ENCODE results near the gene MACROD1.

MACROD1 gene

DNA sequence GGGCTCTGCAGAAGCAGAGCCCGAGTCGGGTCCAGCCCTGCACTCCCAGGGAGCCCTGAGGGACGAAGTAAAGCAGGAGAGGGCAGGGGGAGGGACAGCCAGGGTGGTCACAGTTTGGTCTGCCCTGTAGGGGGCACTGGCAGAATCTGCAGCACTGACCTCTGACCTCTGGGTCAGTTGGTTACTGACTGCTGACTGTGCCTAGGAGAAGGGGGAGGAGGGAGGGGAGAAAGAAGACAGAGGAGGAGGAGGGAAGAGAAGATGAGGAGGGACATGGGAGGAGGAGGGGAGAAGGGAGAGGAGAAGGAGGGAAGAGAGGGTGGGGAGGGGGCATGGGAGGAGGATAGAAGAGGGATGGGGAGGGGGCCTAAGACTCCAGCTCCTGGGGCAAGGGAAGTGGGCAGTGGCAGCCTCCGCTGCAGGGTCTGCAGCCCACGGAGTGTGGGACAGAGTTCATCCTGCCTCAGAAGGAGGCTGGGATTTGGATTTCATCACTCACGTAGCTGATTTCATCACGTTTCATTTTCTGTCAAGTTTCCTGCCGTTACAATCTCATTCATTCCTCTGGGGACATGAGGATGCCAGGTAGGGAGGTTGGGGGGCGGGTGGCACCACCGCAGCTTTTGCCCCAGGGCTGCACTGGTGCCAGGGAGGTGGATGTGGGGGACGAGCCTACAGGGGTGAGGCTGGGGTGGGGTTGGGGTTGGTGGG is 75.0 kb downstream of the MACROD1 start:
- no peak for DNase-seq (ENCODE audit: low read depth)

DNA sequence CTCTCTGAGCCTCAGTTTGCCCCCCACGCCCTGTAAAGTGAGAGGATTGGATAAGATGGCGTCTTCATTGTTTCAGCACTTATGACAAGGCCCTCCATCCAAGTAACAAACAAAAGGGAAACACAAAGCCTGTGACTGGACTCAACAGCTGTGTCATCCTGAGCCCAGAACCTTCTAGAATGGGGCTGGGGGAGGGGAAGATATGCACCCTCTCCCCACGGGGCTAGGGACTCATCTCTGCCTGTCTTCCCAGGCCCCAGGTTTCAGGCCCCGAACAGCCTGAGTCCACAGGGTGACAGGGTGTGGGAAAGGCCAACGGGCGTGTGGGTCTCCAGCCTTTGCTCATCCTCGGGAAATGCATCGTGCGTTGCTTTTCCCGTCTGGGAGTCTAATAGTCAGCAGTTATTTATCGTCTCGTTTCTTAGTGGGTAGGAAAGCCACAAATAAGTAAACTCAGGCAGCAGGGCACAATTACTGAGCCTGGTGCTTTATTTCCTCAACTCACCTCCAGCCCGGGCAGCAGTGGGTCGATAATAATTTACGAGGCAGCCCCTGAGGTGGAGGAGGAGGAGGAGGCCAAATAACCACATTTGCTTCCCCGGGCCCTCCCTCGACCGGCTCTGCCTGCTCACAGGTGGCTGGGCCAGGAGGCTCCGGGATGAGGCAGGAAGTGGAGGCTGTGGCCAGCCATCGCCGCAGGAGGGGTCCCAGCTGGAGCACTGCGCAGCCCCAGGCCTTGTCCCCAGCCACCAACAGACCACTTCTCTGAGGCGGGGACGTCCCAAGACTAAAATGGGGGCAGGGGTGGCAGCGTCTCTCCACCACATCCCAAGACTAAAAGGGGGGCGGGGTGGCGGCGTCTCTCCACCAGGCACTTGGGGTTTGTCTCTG is 75.8 kb downstream of the MACROD1 start:
- no peak for DNase-seq (ENCODE audit: low read depth)

DNA sequence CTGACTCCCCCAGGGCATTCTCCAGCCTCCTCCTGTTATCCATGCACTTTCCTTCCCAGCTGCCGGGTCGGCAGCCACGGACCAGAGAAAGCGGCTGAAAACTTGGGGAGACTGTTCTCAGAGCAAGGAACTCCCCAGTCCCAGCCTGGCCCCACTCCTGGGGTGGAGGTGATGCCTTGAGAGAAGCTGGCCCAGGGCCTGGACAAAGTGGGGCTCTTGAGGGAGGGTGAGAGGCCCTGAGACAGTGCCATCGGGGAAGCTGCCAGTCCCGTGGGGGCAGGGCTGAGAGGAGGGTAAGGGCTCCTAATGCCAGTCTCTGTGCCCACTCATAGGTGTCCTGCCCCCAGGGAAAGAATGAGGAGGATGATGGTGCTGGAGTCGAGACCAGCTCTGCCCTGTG is 76.4 kb downstream of the MACROD1 start:
- DNase-seq (ENCODE audit: low read depth), result no peak

DNA sequence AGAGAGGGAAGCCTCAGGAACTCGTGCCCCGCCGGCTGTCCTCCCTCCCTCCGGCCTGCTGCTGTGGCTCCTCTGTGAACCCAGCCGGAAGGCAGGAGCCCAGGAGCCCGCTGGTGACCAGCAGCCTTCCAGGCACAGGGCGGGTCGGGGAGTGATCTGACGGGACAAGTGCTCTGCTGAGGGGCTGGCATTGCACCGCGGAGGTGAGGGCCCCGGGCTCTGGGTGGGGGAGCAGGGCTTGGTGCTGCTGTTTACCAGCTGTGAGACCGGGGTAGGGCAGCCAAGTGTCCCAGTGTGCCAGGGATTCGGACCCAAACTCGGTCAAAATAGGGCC is 76.9 kb downstream of the MACROD1 start:
- no peak for DNase-seq (ENCODE audit: low read depth)

DNA sequence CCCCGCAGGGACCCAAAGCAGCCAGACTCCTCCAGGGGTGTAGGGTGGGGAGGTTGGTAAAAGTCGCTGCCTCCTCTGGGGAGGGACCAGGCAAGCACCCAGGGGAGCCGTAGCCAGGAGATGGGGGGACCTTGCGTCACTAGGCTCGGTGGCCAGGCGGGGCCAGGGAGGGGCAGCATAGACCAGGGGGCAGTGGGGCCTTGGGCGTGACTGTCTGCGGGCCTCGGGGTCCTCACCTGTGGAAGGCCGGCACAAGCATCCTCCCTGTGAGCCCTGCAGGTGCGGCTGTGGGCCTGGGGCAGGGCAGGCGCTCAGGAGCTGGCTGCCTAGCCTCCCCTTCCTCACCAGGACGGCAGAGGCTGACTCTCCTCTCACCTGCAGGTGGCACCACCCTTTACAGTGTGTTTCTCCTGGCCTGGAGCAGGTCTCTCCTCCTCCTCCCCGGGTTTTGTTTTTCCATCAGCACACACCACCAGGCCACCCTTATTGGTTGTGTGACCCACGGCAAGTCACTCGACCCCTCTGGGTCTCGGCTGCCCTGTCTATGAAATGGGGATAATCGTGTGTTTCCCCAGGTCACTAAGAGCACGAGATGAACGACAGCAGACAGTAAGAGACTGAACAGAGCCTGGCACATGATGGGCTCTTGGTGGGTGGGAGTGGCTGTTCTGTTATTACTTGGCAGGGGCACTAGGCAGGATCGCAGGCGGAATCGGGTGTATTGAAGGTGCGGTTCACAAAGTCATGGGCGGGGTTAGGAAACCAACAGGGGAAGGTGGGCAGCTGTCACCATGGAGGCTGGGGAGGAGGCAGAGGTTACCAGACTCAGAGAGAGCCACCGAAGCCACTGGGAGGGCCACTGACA is 77.5 kb downstream of the MACROD1 start:
- DNase-seq (ENCODE audit: low read depth), result no peak

DNA sequence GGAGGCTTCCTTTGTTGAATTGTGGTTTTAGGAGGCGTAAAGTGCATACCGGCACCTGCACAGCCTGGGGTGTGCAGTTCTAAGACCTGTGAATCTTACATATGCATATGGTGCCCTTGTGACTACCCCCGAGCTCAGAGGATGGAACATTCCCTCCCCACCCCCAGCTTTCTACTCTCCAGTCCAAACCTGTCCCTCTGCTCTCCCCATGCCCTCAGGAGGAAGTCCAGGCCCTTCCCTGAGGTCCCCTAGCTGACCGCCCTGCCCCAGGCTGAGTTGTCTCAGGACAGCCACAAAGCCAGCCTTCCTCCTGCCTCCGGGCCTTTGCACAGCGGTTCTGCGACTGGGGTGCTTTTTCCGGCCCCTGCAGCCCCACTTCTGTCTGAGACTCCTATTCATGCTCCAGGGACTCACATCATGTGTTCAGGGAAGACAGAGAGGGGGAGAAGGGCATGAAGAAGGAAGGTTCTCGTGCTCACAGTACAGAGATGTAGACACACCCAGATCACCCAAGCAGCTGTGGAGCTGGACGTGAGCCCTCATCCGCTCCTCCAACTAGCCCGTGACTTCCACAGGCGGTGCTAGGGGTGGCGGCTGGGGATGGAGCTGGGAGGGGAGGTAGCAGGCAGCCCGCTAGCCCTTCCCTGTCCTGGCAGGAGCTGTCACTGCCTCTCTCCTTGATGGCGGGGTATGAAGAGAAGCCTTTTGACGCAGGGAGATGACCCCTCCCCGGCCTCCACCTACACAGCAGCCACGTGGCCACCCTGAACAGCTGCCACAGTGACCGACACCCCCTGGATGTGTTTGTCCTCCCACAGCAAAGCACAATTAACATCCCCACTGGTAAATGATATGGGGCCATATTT is 79.4 kb downstream of the MACROD1 start:
- no peak for DNase-seq (ENCODE audit: low read depth)

DNA sequence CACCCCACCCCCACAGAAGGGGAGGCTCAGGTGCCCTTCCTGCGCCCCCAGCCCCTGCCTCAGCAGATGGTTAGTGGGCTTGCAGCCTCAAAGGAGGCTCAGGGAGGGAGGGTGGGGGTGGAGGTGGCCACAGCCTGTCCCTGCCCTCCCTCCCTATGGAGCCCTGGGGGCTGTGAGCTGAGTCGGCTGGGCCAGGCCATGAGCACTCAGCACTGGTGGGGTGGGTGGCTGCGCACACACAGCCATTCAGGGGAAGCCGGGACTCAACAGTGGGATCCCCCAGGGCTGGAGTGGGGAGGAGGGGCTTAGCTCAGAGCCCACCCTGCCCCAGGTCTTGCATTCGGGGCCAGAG is 80.0 kb downstream of the MACROD1 start:
- no peak for DNase-seq (ENCODE audit: low read depth)

DNA sequence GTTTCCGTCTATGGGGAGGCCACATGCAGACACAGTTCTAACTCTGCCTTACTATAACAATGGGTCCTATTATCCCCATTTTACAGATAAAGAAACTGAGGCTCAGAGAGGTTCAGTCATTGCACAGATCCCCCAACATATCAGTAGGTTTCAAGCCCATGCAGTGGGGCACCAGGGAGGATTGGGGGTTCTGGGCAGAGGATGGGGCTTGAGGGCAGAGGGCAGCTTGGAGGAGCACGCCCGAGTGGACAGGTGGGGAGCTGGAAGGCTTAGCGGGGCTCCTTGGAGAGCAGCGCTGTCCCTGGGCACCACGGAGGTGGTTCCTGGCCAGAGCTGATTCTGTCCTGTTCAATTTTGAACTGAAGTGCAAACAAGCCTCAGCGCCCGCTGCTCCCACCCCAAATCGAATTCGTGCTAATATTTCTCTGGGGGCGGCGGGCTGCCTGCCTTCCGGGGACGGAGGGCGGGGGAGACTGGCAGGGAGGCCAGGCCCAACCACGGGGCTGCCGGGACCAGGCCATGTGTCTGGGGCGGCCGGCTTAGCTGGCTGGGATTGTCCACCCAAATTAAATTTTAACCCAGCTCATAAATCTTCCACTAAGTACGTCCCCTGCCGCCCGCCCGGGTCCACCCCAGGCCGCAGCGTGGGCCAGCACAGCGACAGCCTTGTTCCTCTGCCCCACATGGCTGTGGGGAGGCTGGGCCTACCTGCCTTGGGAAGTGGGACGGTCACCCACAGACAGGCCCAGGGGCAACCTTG is 80.8 kb downstream of the MACROD1 start:
- no peak for DNase-seq (ENCODE audit: low read depth)

DNA sequence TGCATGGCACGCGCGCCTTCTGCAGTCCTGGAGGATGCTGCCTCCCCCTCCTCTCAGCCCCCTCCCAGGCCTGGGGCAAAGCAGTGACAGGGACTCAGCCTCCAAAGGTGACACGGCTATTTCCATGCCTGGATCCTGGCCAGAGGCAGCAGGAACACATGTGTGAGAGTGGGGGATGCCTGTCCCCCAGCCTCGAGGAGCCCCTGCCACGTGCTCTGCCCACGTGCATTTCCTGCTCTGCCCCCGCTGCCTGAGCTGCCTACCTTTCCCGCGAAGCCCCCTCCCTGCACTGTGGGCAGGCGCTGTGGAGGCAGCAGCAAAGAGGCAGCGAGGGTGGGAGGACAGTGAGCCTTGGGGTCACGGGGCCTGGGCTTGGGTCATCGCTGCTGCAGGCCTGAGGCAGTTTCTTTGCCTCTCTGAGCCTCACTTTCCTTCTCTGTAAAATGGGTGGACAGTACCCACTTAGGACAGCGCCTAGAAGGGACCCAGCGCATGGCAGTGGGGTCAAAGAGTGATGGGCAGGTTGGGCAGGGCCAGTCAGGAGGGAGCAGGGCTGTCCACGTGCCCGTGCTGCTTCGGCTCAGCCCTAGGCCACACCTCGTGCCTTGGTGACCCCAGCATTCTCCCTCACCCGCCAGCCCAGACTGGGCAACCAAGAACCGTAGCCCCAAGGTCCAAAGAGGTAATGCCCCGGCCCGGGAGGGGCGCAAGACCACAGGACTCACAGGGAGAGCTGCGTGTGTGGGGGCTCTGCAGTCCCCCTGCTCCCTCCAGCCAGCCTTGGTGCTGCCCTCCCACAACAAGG is 81.6 kb downstream of the MACROD1 start:
- DNase-seq (ENCODE audit: low read depth), result no peak

DNA sequence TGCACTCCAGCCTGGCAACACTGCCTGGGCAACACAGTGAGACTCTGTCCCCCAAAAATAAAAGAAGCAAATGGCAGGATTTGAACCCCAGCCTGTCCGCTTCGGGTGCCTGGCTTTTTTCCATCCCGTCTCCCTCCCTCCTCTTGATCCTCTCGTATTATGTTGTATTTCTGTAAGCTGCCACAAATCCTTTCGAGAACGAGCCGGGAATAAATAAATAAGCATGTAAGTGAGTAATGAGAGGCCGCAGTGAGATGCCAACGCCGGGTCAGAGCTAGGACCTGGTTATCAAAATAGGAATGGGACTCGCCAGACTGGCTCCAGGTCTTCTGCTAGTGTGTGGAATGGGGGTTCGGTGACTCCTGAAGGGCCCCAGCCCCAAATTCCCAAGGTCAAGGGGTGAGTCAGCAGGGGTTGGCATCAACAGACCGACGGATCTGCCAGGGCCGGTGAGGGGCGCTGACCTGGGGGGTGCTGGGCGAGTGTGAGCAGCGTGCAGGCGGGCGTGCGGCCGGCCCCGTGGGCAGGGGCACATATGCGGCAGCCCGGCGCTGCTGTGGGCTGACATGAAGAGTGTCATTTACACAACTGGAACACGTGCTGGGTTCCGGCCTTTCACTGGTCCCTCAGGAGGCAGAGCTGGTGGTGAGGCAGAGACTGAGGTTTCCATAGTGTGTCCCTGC is 82.4 kb downstream of the MACROD1 start:
- DNase-seq (ENCODE audit: low read depth), result no peak

DNA sequence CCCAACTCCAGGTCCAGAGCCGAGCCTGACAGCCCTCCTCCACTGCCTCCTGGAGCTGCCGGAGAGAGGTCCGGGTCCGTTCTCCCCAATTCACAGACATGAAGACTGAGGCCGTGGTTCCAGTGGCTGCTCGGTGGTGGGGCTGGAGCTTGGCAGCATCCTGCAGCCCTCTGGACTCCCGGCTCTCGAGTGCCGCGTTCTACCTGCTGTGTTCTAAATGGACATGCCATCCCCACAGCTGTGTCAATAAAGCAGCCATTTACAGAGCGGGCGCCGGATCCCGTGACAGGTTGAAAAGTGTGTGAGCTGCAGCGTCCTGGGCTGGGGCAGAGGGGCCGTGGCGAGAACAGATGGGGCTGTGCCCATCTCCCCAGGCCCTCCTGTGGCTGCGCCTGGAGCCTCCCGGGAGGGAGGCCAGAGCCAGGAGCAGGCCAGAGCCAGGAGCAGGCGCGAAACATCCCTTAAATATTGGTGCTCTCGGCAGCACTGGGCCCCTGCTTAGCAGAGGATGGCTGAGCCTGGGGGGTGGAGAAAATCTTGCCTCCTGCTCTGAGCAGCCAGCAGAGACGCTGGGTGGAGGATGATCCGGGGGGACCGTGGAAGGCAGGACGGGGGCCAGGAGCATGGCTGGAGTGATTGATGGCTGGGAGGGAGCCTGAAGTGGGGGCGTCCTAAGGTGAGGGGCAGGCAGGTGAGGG is 84.0 kb downstream of the MACROD1 start:
- no peak for DNase-seq (ENCODE audit: low read depth)

DNA sequence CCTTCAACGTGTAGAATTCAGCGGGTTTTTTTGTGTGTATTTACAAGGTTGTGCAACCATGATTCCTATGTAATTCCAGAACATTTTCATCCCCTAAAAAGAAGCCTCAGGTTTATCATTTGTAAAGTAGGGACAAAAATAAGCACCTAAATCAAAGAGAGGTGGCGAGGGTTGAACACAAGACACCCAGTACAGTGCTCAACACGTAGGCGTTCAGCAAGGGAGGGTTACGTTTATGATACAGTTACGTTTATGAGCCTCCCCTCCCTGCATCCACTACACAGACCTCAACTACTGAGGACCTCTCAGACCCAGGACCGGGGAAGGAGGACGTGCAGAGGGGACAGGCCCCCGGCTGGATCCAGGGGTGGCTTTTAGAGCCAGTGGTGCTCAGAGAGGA is 85.5 kb downstream of the MACROD1 start:
- DNase-seq (ENCODE audit: low read depth), result no peak

DNA sequence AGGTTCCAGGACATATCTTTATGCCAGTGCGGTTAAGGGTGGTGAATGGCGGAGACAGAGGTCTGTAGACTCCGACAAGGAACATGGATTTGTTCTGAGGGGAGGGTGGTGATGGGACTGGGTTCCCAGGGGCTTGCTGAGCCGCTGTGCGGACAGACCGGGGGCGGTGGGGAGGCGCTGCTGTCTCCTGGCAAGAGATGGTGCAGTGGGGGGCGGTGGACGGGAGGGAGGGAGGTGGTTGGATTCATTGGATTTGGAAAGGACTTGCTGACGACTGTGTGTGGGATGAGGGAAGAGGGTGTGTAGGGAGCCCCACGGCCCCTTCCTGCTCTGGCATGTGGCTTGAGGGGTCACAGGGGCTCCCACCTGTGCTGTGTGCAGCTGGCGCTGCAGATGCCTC is 87.0 kb downstream of the MACROD1 start:
- DNase-seq (ENCODE audit: low read depth), result no peak

DNA sequence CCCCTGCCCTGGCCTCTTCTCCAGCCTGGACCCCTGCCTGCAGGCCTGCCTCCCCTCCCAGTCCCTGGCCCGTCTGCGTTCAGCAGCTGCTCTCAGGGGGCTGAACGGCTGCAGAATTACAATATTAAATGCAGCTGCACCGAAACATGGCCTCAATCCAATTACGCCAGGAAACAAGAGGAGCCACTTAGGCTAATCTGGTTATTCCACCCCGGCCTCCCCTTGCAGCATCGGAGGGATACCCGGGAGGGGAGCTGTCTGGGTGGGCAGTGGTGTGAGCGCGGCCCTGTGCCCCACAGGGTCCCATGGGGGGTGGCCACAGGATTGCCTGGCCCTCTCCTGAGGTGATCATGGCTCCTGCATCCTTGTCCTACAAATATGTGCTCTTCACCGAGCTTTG is 87.6 kb downstream of the MACROD1 start:
- no peak for DNase-seq (ENCODE audit: low read depth)

DNA sequence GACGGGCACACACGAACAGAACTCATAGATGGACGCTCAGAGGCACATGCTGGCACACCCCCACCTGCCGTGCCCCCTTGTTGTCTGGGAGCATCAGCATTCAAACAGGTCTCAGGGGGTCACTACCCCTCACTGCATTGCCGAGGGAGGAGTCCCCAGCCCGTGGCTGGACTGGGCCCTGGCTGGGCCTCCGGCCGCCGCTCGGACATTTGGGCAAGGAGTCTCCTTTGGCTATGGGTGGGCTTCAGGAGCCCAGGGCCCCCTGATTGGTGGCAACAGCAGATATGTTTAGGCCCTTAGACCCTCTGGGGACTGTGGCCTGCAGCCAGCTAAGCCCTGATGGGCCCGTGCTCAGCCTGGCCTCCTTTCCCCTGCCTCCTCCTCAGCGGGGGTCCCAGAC is 88.3 kb downstream of the MACROD1 start:
- DNase-seq (ENCODE audit: low read depth), result no peak

DNA sequence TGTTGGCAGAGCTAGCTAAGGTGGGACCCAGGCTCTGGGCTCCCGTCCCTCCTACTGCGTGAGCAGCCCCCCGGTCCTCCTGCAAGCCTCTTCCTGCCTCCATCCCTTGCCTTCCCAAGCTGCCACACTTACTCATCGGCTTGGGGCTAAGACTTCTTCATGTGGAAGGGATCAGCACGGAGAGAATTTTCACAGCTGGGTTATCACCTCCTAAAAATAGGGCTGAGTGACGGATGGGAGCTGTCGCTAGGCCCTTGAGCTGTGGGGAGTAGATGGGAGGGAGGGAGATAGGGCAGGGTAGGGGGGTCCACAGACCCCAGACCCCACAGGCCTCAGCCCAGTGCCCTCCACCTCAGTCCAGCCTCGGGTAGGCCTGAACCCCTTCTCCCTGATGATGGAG is 89.2 kb downstream of the MACROD1 start:
- no peak for DNase-seq (ENCODE audit: low read depth)

DNA sequence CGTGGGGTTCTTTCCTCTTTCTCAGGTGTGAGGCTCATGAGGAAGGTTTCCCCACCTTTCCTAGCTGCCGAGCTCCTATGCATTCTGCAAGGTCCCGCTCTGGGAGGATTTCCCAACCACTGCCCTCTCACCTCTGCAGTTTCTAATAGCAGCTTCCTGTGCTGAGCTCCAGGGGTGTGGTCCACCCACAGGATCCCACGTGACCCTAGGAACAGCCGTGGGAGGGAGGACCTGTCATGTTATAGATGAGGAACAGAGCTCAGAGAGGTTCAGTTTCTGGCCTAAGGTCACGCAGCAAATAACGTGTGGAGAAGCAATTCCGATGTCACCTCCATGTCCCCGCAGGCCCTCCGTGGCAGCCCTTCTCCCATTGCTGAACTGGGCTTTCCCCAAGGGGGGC is 91.7 kb downstream of the MACROD1 start:
- no peak for DNase-seq (ENCODE audit: low read depth)

DNA sequence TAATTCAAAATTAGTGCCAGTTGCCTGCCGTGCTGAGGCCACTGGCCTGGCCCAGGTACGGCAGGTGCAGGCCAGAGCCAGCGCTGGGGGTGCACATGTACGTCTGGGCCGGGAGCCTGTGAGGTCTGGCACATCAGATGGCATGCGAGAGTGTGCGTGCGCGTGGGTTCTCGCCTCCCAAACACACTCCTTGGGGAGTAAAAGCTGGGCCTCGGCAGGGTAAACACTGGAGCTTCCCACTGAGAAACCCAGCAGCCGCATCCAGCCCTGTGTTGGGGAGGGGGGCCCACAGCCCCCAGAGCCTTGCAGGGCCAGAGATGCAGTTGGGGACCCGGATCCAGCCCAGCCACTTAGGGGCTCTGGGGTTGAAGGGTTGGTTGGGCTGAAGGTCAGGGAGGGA is 92.4 kb downstream of the MACROD1 start:
- DNase-seq (ENCODE audit: low read depth), result no peak

DNA sequence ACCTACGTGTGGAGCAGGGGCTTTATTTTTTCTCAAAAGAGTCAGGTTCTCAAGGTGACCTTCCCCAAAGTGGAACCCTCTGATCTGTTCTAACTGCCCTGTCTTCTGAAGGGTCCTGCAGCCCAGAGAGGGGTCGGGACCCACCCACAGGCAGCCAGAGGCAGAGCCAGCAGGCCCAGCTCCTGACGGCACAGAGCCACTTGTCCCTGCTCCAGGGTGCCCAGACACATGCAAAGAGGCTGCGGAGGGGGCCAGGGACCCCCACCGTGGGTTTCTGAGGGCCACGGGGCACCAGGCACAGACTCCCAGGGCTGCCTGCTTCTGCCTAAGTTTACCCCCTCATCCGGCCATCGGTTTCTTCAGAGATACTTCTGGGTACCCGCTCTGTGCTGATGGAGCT is 93.0 kb downstream of the MACROD1 start:
- DNase-seq (ENCODE audit: low read depth), result no peak
